ENCODE results near the gene NKX6-2.

NKX6-2 gene

GRCh38 chr10:132832186-132832969, 46.4 kb upstream of the NKX6-2 start:
- ChIA-PET CTCF (interaction anchor here (0.6 to 1.1 kb wide), 4 partner anchors 51 to 372 kb away, joined by 3 read pairs; no protein-coding TSS in a partner anchor), POLR2A (no interaction called here)
- no peaks in the 10 kb centered on the region for H3K4me1 ChIP-seq (ENCODE audit: control insufficient read depth, insufficient read depth, low read length)
- no peaks in the 10 kb centered on the region for H3K36me3 ChIP-seq (ENCODE audit: control insufficient read depth in 2 of 2, insufficient read depth in 1 of 2, low read length in 2 of 2)
- TF ChIP-seq ZNF302 (tag by site-specific recombination; IDR thresholded peaks at IDR 0.05; ENCODE audit: low read depth) (no peak), SP7 (tag by site-specific recombination; IDR thresholded peaks at IDR 0.05) (no peak), PRDM10 (tag by site-specific recombination; IDR thresholded peaks at IDR 0.05) (no peak), ZNF426 (tag by site-specific recombination; IDR thresholded peaks at IDR 0.05) (no peak), ZNF561 (tag by site-specific recombination; IDR thresholded peaks at IDR 0.05; ENCODE audit: borderline replicate concordance) (no peak)
- TF ChIP-seq, protein P1, sequence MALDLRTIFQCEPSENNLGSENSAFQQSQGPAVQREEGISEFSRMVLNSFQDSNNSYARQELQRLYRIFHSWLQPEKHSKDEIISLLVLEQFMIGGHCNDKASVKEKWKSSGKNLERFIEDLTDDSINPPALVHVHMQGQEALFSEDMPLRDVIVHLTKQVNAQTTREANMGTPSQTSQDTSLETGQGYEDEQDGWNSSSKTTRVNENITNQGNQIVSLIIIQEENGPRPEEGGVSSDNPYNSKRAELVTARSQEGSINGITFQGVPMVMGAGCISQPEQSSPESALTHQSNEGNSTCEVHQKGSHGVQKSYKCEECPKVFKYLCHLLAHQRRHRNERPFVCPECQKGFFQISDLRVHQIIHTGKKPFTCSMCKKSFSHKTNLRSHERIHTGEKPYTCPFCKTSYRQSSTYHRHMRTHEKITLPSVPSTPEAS (tag by site-specific recombination; IDR thresholded peaks at IDR 0.05), result no peak
- no peak overlapping the region for H3K27ac ChIP-seq (ENCODE audit: extremely low read depth, low read depth, low read length)
- no peaks in the 10 kb centered on the region for H3K9me3 ChIP-seq (ENCODE audit: control insufficient read depth, insufficient read depth, low read depth, low read length)
- H3K4me3 ChIP-seq (ENCODE audit: low read depth, low read length), result no peak overlapping the region

GRCh38 chr10:132829403-132829802, 43.5 kb upstream of the NKX6-2 start:
- H3K4me3 ChIP-seq (ENCODE audit: low read depth, low read length), result no peak overlapping the region
- no peaks in the 10 kb centered on the region for H3K36me3 ChIP-seq (ENCODE audit: control insufficient read depth in 2 of 2, insufficient read depth in 1 of 2, low read length in 2 of 2)
- TF ChIP-seq MZF1 (tag by site-specific recombination; IDR thresholded peaks at IDR 0.05; ENCODE audit: borderline replicate concordance) (no peak), ZNF473 (tag by site-specific recombination; IDR thresholded peaks at IDR 0.05) (no peak), ZBTB7A (tag by site-specific recombination; IDR thresholded peaks at IDR 0.05; ENCODE audit: low read depth) (no peak), GLI4 (tag by site-specific recombination; IDR thresholded peaks at IDR 0.05) (no peak), ZNF626 (tag by site-specific recombination; IDR thresholded peaks at IDR 0.05) (no peak), ZSCAN30 (tag by site-specific recombination; IDR thresholded peaks at IDR 0.05) (no peak), PRDM1 (tag by site-specific recombination; IDR thresholded peaks at IDR 0.05) (no peak), KLF8 (tag by site-specific recombination; IDR thresholded peaks at IDR 0.05) (no peak), ZNF324 (tag by site-specific recombination; IDR thresholded peaks at IDR 0.05) (no peak), ZNF302 (tag by site-specific recombination; IDR thresholded peaks at IDR 0.05; ENCODE audit: low read depth) (no peak), ZNF530 (tag by site-specific recombination; IDR thresholded peaks at IDR 0.05; ENCODE audit: low read depth) (no peak), ZNF544 (tag by site-specific recombination; IDR thresholded peaks at IDR 0.05) (no peak), ZNF280C (tag by site-specific recombination; IDR thresholded peaks at IDR 0.05) (no peak), ZNF664 (tag by site-specific recombination; IDR thresholded peaks at IDR 0.05) (no peak)
- TF ChIP-seq, protein P2, sequence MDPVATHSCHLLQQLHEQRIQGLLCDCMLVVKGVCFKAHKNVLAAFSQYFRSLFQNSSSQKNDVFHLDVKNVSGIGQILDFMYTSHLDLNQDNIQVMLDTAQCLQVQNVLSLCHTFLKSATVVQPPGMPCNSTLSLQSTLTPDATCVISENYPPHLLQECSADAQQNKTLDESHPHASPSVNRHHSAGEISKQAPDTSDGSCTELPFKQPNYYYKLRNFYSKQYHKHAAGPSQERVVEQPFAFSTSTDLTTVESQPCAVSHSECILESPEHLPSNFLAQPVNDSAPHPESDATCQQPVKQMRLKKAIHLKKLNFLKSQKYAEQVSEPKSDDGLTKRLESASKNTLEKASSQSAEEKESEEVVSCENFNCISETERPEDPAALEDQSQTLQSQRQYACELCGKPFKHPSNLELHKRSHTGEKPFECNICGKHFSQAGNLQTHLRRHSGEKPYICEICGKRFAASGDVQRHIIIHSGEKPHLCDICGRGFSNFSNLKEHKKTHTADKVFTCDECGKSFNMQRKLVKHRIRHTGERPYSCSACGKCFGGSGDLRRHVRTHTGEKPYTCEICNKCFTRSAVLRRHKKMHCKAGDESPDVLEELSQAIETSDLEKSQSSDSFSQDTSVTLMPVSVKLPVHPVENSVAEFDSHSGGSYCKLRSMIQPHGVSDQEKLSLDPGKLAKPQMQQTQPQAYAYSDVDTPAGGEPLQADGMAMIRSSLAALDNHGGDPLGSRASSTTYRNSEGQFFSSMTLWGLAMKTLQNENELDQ (tag by site-specific recombination; IDR thresholded peaks at IDR 0.05; ENCODE audit: low read depth), result no peak
- TF ChIP-seq, protein P3, sequence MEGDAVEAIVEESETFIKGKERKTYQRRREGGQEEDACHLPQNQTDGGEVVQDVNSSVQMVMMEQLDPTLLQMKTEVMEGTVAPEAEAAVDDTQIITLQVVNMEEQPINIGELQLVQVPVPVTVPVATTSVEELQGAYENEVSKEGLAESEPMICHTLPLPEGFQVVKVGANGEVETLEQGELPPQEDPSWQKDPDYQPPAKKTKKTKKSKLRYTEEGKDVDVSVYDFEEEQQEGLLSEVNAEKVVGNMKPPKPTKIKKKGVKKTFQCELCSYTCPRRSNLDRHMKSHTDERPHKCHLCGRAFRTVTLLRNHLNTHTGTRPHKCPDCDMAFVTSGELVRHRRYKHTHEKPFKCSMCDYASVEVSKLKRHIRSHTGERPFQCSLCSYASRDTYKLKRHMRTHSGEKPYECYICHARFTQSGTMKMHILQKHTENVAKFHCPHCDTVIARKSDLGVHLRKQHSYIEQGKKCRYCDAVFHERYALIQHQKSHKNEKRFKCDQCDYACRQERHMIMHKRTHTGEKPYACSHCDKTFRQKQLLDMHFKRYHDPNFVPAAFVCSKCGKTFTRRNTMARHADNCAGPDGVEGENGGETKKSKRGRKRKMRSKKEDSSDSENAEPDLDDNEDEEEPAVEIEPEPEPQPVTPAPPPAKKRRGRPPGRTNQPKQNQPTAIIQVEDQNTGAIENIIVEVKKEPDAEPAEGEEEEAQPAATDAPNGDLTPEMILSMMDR (tag by site-specific recombination; IDR thresholded peaks at IDR 0.05), result no peak
- no peak overlapping the region for H3K27ac ChIP-seq (ENCODE audit: extremely low read depth, low read depth, low read length)
- no peaks in the 10 kb centered on the region; the same call in 1 of the 2 replicates for H3K9me3 ChIP-seq (ENCODE audit: control insufficient read depth, insufficient read depth, low read depth, low read length)
- H3K4me1 ChIP-seq (ENCODE audit: control insufficient read depth, insufficient read depth, low read length), result no peaks in the 10 kb centered on the region
- POLR2A ChIA-PET, result no interaction called here
- CTCF ChIA-PET, result interaction anchor here (0.6 to 0.7 kb wide), 2 partner anchors 26 to 444 kb away, joined by 3 read pairs; no protein-coding TSS in a partner anchor

All from HEK293 (cell line).